ENCODE data around the gene TSPO.

DNA sequence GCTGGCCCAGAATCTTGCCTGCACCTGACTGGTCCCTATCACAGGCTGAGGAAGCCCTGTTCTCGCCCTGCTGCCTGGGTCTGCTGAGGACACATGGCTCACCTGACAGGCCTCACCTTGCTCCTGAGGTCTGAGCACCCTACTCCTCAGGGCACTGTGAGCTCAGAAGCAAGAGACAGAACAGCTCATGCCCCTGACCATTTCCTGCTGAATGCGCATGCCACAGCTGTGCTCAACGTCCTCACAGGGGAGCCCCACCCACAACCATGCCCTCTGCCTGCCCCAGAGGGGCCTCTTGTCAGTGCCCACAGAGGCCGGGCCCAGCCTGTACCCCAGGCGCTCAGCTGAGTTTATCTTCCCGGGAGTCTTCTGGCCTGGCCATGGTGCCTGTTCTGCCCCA is 2.8 kb upstream of the TSPO start:
- TF ChIP-seq, protein P1, sequence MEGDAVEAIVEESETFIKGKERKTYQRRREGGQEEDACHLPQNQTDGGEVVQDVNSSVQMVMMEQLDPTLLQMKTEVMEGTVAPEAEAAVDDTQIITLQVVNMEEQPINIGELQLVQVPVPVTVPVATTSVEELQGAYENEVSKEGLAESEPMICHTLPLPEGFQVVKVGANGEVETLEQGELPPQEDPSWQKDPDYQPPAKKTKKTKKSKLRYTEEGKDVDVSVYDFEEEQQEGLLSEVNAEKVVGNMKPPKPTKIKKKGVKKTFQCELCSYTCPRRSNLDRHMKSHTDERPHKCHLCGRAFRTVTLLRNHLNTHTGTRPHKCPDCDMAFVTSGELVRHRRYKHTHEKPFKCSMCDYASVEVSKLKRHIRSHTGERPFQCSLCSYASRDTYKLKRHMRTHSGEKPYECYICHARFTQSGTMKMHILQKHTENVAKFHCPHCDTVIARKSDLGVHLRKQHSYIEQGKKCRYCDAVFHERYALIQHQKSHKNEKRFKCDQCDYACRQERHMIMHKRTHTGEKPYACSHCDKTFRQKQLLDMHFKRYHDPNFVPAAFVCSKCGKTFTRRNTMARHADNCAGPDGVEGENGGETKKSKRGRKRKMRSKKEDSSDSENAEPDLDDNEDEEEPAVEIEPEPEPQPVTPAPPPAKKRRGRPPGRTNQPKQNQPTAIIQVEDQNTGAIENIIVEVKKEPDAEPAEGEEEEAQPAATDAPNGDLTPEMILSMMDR (IDR thresholded peaks at IDR 0.05 in 4 of 5, conservative IDR thresholded peaks at IDR 0.05 in 1 of 5), result no peak
- TF ChIP-seq POLR2A (IDR thresholded peaks at IDR 0.05), result no peak
